ENCODE data around the gene KCNJ4.

KCNJ4 gene

DNA sequence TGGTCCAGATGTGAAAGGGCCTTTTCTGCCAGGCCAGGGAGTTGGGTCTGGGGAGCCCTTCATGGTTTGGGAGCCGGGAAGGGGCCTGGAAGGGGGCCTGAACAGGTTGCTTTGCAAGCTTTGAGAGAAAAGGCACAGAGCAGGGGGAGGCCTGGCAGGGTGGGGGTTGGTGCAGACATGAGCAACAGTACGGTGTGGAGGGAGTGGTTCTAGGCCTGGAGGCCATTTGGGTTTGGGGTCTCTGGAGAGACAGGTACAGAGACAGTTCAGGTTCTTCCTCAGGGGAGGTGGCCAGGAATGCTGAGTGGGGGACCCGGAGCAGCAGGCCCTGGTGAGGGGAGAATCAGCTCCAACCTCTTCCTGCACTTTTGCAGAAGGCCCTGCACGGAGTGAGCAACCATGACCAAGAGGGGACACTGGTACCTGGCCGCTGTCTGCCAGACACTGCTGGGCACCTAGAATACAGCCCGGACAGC lies 14.3 kb upstream of the KCNJ4 start:
- DNase-seq: no peak

DNA sequence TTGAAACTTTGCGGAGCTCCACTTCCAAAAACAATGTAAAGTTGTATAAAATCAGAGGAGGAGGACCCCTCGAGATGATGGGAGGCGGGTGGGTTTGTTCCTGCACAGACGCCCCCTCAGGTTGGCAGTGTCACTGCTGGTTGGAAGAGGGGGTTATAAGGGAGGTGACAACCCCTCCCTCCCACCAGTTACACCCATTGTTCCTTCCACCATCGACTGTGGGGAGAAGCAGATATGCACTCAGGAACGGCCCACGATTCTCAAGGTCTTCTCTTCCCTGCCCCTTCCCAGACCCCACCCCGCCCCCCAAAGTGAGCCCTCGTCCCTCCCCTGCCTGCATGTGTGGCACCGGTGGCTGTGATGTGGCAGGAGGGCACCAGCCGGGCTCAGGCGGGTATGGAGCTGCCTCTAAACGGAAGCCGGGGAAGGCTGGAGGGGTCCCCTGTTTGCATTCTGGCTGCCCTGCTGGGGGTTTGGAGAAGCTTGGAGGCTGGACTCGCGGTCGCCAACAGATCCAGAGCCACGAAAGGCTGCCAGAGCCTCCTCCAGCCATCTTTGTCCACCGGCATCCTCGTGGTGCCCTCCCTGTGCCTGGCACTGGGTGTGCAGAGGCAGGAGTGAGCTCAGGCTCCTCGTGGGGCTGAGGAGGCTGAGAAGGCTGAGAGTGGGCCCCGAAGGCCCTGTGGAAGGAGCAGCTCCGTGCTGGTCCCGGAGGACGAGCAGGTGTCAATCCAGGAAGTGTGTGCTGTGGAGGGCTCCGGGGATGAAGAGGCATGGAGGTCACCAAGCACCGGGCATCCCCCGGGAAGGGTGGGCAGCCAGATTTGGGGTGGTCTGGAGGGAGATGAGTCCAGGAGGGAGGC lies 13.7 kb upstream of the KCNJ4 start:
- no peak for DNase-seq

GRCh38 chr22:38467904-38468442 lies 13.0 kb upstream of the KCNJ4 start, which contains the start of gene KDELR3:
TSS of gene KDELR3 (plus strand) at chr22:38468096. CDS start at chr22:38468234, 138 bp downstream.
- DNase-seq: no peak

DNA sequence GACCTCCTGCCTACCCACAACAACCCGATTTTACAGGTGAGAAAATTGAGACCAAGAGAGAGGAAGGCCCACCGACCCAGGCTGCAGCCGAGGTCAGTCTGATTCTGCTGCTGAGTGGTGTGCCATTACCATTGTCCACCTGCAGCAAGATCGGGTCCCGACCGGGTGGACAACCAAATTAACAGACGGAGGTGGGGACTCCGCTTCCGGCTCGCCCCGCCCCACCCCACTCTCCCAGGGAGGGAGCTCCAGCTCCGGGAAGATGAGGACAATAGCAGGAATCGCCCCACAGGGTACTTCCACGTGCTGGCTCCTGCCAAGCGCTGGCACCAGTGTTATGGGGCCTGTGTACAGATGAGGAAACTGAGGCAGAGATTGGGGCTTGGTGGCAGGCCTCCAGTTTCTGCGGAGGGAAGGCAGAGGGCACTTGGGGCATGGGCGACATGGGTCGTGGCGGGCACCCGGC lies 12.5 kb upstream of the KCNJ4 start:
- DNase-seq: no peak

DNA sequence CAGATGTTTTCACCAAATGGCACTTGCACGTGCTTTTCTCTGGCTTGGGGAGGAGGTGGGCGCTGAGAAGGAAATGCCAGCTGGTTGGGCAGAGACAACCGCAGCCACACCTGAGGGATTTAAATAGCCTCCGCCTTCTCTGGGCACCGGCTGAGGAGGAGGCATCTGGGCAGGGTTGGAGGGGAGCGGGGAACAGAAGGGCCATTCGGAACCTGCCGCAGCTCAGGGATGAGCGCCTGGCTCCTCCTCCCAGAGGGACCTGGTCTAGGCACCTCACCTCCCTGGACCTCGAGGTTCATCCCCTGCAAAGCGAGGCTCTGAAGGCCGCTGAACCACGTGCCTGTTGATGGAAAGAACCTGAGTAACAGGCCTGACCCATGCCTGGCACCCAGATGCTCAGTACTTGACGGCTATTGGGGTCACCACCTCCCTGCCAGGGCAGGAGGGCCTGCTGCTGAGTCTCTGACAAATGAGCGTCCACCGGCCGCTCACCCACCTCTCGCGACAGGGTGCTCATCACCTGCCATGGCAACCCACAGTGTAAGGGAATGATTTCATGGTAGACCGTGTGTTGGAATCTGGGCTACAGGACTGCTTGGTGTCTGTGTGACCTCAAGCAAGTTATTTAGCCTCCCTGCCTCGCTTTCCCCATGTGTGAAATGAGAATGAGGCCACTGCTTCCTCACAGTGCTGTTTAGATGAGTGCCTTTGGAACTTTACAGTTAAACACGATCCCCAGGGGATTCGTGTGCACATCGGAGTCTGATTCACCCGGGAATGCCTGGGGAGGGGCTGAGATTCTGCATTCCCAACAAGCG lies 10.9 kb upstream of the KCNJ4 start:
- no peak for DNase-seq

GRCh38 chr22:38464992-38465672 lies 10.1 kb upstream of the KCNJ4 start:
- DNase-seq: no peak

- DNase-seq: no peak
Measured at GRCh38 chr22:38462960-38463784, 8.2 kb upstream of the KCNJ4 start.

- peak; percentile 80 for DNase-seq
Measured at GRCh38 chr22:38461414-38462081, 6.5 kb upstream of the KCNJ4 start.

DNA sequence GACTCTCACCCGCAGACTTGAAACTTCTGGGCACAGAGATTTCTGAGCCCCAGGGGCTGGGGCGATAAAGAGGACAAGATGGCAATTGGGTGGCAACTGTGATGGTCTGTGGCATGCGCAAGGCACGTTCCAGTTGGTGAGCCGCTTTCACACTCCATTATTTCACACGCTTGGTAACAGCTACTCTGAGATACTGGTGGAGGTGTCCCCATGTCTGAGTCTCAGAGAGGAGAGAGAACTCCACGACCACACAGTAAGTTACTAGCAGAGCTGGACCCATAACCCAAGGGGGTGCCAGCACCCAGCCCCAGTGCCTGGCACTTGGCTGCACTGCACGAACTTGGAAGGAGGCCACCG lies 6.0 kb upstream of the KCNJ4 start:
- DNase-seq: no peak

GRCh38 chr22:38460426-38460840 lies 5.4 kb upstream of the KCNJ4 start:
- no peak for DNase-seq

DNA sequence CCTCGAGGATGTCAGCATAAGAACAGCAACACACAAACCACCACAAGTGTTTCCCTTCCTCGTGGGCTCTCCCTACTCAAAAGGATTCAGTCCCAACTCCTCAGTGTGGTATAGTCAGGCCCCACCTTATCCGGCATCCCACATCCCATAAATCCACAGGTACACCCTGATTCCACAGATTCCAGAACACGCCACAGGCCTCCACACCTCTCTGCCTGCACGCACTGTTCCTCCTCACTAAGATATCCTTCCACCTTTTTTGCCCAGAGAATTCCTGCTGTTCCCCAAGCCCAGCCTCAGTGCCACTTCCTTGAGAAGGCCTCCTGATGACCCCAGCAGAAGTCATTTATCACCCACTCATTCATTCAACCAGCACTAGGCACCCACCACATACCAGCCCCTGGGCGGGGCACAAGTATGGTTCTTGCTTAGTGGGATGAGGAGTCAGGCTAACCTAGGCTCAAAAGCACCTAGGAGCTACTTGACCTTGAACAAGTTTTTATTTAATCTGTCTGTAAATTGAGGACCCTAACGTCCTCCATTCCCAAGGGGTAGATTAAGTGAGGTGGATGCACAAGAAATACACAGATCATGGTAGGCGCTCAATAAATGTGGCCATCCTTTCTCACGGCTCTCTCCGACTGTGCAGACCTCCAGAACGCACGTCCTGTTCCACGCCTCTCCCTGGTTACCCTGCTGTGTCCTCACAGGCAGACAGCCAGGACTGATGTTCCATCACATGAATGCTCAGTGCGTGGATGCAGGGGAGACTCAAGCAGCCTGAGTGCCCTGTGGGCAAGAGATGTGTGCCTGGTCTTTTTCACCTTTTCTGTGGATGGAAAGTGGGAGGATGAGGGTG lies 2.1 kb upstream of the KCNJ4 start:
- no peak for DNase-seq

GRCh38 chr22:38456272-38456835 lies 1.4 kb upstream of the KCNJ4 start:
- DNase-seq: no peak

- DNase-seq: no peak
Measured at GRCh38 chr22:38455530-38456271, 702 bp upstream of the KCNJ4 start.

- DNase-seq: no peak
Measured at GRCh38 chr22:38454353-38455075, 485 bp downstream of the KCNJ4 start.

DNA sequence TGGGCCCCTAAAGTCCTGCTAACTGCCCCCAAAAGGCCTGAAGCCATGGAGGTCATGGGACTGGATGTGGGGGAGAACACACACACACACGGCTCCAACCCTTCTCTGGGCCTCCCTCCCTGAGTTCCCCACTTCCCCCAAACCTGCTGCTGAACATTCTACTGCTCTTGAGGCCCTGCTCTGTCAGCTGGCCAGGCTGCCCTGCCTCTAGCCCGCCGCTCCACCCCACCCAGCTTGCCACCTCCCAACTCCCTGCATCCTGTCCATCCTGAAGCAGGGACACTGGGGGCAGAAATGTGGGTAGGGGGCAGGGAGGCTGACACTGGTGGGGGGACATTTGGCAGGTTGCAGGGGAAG lies 1.0 kb downstream of the KCNJ4 start:
- no peak for DNase-seq

- no peak for DNase-seq
Measured at GRCh38 chr22:38453066-38453672, 1.8 kb downstream of the KCNJ4 start.

- DNase-seq: no peak
Measured at GRCh38 chr22:38452373-38453065, 2.5 kb downstream of the KCNJ4 start.

DNA sequence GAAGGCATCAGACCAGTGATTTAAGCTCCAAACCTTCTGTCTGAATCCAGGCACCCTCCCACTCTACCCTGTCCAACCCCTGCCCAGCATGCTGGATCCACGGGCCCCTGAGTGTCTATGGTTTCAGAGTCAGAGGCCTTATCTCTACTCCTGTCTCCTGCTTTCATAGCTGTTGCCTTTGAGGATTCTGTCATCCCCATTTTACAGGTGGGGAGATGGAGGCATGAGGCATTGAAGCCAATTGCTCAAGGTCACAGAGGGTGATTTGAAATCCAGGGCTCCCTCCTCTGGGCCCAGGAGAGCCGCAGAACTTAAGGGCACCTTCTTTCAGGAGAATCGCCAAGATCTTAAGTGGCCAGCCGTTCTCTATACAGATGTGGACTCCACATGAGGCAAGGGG lies 3.1 kb downstream of the KCNJ4 start:
- no peak for DNase-seq

Data from DMS153 (cell line).